K562 (cell line): ENCODE measurements around the gene CNPY4. TPM values are rescaled to one million over a fixed set of nuclear protein-coding genes. Genes with fewer than 3 reads are reported as not detected.

Experiments used
- HDAC1 ChIP-seq, 2 experiments: fragments of 450-650 bp; IDR thresholded peaks; 2 replicates each; pipeline ENCODE4 v1.6.1; 2016 to 2017; ENCODE audit warnings: inconsistent platforms in 1 of 2, mild to moderate bottlenecking in 1 of 2, moderate library complexity in 1 of 2
- IRF2 ChIP-seq: sonication (generic); formaldehyde crosslinking; IDR thresholded peaks from 2 replicates; pipeline ENCODE4 v1.8.1; 2022; ENCODE audit warnings: mild to moderate bottlenecking, missing genetic modification reagents
- NFYB ChIP-seq: IDR thresholded peaks from 2 replicates; pipeline ENCODE4 v1.6.1; 2011; ENCODE audit warnings: mild to moderate bottlenecking, moderate library complexity; ENCODE audit not compliant: insufficient read length; ENCODE audit errors: extremely low read depth
- REST ChIP-seq, 2 experiments: fragments of 450-650 bp; formaldehyde crosslinking in 1 of 2; IDR thresholded peaks; 2 replicates each; pipeline versions ENCODE4 v1.4.0 to v1.6.1; 2014 to 2020; ENCODE audit warnings: mild to moderate bottlenecking in 2 of 2, borderline replicate concordance in 1 of 2, low read depth in 1 of 2
- SMARCA5 ChIP-seq: fragments of 450-650 bp; IDR thresholded peaks from 2 replicates; pipeline ENCODE4 v1.6.1; 2016
- SNIP1 ChIP-seq: fragments of 450-650 bp; IDR thresholded peaks from 2 replicates; pipeline ENCODE4 v1.7.1; 2017; ENCODE audit warnings: low read depth, mild to moderate bottlenecking
- U2AF1 ChIP-seq: fragments of 200-400 bp; formaldehyde crosslinking; optimal IDR thresholded peaks from 2 replicates; pipeline ENCODE3; 2017; ENCODE audit warnings: mild to moderate bottlenecking, low read depth, low read length, moderate library complexity
- ZBTB34 ChIP-seq: fragments of 250-450 bp; sonication (Bioruptor Pico); IDR thresholded peaks from 2 replicates; pipeline ENCODE4 v1.8.0; 2021; ENCODE audit warnings: mild to moderate bottlenecking, moderate library complexity
- ZBTB8A ChIP-seq: fragments of 450-650 bp; IDR thresholded peaks from 2 replicates; pipeline ENCODE4 v1.6.1; 2018; ENCODE audit warnings: mild to moderate bottlenecking, moderate library complexity; ENCODE audit not compliant: partially characterized antibody
- ZNF239 ChIP-seq: fragments of 250-450 bp; sonication (Bioruptor Pico); IDR thresholded peaks from 2 replicates; pipeline ENCODE4 v1.4.0; 2020; ENCODE audit warnings: mild to moderate bottlenecking
- ZNF583 ChIP-seq: fragments of 250-450 bp; sonication (Bioruptor Pico); IDR thresholded peaks from 2 replicates; pipeline ENCODE4 v1.4.0; 2020
- ZNF695 ChIP-seq: fragments of 450-650 bp; formaldehyde crosslinking; IDR thresholded peaks from 2 replicates; pipeline ENCODE4 v1.4.0; 2020; ENCODE audit warnings: mild to moderate bottlenecking, moderate library complexity
- polyA plus RNA-seq, 8 experiments: library from polyadenylated mRNA; depleted of rRNA in 4 of 8; stranded (reverse) in 5 of 8; unstranded in 3 of 8; fragments of >200 nt; fragmentation: Nextera tagmentation in 2 of 8; fragmentation: Illumina TruSeq in 1 of 8; extraction: Ambion mirVana in 2 of 8; extraction: Trizol in 1 of 8; gene quantifications; 2 replicates each; pipeline versions ENCODE4 v1.2.1 to v1.2.3, GENCODE V29; 2011 to 2014; ENCODE audit warnings: inconsistent platforms in 1 of 8, missing spikeins in 1 of 8
- total RNA-seq, 7 experiments: library from RNA; depleted of rRNA in 6 of 7; stranded (reverse); fragments of >200 nt in 6 of 7; fragmentation: Illumina TruSeq in 2 of 7; extraction: Trizol in 2 of 7; gene quantifications; 2 replicates each; pipeline versions ENCODE4 v1.2.1 to v1.2.3, GENCODE V29; 2011 to 2021; ENCODE audit warnings: low replicate concordance in 1 of 7

Gene CNPY4
- total and polyA plus RNA-seq, 9 of the 15 experiments (the other 6 are each of a cell fraction or from before 2014, with no cell fraction given) = 1.9 to 11.2 (median 7.0) TPM

- peak; percentile 53; the same call in 1 of the 2 replicates for TF ChIP-seq ZNF695 (CRISPR knock-in tag)
- TF ChIP-seq HDAC1 (IDR thresholded peaks at IDR 0.05) = peak in 1 of 2 experiments; percentile 73; a peak in 2 of 4 replicates
- no peak for TF ChIP-seq ZBTB8A
- no peak for TF ChIP-seq NFYB
- no peak for TF ChIP-seq IRF2 (CRISPR knock-in tag)
- no peak for TF ChIP-seq REST (IDR thresholded peaks at IDR 0.05; ENCODE audit: borderline replicate concordance)
- TF ChIP-seq REST (CRISPR knock-in tag; IDR thresholded peaks at IDR 0.05; ENCODE audit: low read depth) = peak; percentile 76; the same call in 1 of the 2 replicates
- TF ChIP-seq SMARCA5 = no peak
- peak; percentile 73 for TF ChIP-seq U2AF1
- no peak; the same call in 1 of the 2 replicates for TF ChIP-seq ZNF239 (CRISPR knock-in tag)
- TF ChIP-seq ZNF583 (CRISPR knock-in tag) = no peak
- no peak for TF ChIP-seq SNIP1
- no peak for TF ChIP-seq ZBTB34 (CRISPR knock-in tag)
Measured at GRCh38 chr7:100158229-100159098, 39.0 kb downstream of the CNPY4 start, which contains the start of gene TRAPPC14 (continued).
